ENCODE data around the gene IRX2.

DNA sequence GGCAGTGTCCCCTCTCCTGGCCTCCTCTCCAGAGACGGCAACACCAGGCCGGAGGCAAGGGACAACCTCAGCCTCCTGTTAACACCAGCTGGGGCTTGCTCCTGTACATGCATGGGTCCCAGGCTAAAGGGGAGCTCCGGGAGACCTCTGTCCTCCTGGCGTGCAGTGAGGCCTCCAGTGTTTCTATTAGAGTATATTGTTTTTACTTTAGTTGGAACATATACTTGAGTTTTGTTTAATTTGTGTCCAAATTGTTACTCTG is 12.0 kb upstream of the IRX2 start:
- TF ChIP-seq EP300 (IDR thresholded peaks at IDR 0.05), result no peak
- TF ChIP-seq CTCF (IDR thresholded peaks at IDR 0.05), result no peak
- TF ChIP-seq POLR2A (IDR thresholded peaks at IDR 0.05), result no peak

Measured in suprapubic skin (tissue), 3 donors.